WTC11 (cell line): Measurements from ENCODE around the gene ATP2A2.

ENCODE experiments used
- CREB1 ChIP-seq: sonication (generic); formaldehyde crosslinking; IDR thresholded peaks from 2 replicates; pipeline ENCODE4 v1.8.0; 2023; ENCODE audit warnings: mild to moderate bottlenecking, missing genetic modification reagents
- ETV6 ChIP-seq: sonication (generic); formaldehyde crosslinking; IDR thresholded peaks from 2 replicates; pipeline ENCODE4 v1.8.1; 2022; ENCODE audit warnings: mild to moderate bottlenecking, missing genetic modification reagents
- FOXJ3 ChIP-seq: sonication (generic); formaldehyde crosslinking; IDR thresholded peaks from 2 replicates; pipeline ENCODE4 v1.9.0; 2021; ENCODE audit warnings: missing genetic modification reagents, mild to moderate bottlenecking, borderline replicate concordance
- JUN ChIP-seq: sonication (generic); formaldehyde crosslinking; IDR thresholded peaks from 2 replicates; pipeline ENCODE4 v1.8.0; 2023; ENCODE audit warnings: mild to moderate bottlenecking, missing genetic modification reagents
- KAT7 ChIP-seq: sonication (generic); formaldehyde crosslinking; IDR thresholded peaks from 2 replicates; pipeline ENCODE4 v1.8.1; 2023; ENCODE audit warnings: missing genetic modification reagents, mild to moderate bottlenecking, borderline replicate concordance
- MXD4 ChIP-seq: fragments of 250-450 bp; sonication (Bioruptor Pico); IDR thresholded peaks from 2 replicates; pipeline ENCODE4 v1.8.0; 2021; ENCODE audit warnings: mild to moderate bottlenecking, moderate library complexity, borderline replicate concordance
- NR2C2 ChIP-seq: sonication (generic); formaldehyde crosslinking; IDR thresholded peaks from 2 replicates; pipeline ENCODE4 v1.8.0; 2022; ENCODE audit warnings: mild to moderate bottlenecking, missing genetic modification reagents
- NR3C1 ChIP-seq: sonication (generic); formaldehyde crosslinking; conservative IDR thresholded peaks from 2 replicates; pipeline ENCODE4 v1.8.1; 2023; ENCODE audit warnings: low read depth, mild to moderate bottlenecking, missing genetic modification reagents
- SMAD4 ChIP-seq: sonication (generic); formaldehyde crosslinking; IDR thresholded peaks from 2 replicates; pipeline ENCODE4 v1.8.0; 2022; ENCODE audit warnings: mild to moderate bottlenecking, missing genetic modification reagents
- ZNF232 ChIP-seq: sonication (generic); formaldehyde crosslinking; IDR thresholded peaks from 2 replicates; pipeline ENCODE4 v1.8.0; 2022; ENCODE audit warnings: mild to moderate bottlenecking, missing genetic modification reagents
- ZNF317 ChIP-seq: sonication (generic); formaldehyde crosslinking; IDR thresholded peaks from 2 replicates; pipeline ENCODE4 v1.8.1; 2023; ENCODE audit warnings: low read depth, mild to moderate bottlenecking, moderate library complexity, missing genetic modification reagents, borderline replicate concordance
- TF ChIP-seq, protein P1 (sequence below): fragments of 200-600 bp; IDR thresholded peaks from 2 replicates; pipeline ENCODE4 v1.8.0; 2022; ENCODE audit warnings: antibody characterized with exemption
- TF ChIP-seq, protein P2 (sequence below): sonication (generic); formaldehyde crosslinking; IDR thresholded peaks from 2 replicates; pipeline ENCODE4 v1.8.0; 2022; ENCODE audit warnings: mild to moderate bottlenecking, missing genetic modification reagents
- TF ChIP-seq, protein P3 (sequence below): sonication (generic); formaldehyde crosslinking; IDR thresholded peaks from 2 replicates; pipeline ENCODE4 v1.8.1; 2023; ENCODE audit warnings: mild to moderate bottlenecking, moderate library complexity, missing genetic modification reagents

DNA sequence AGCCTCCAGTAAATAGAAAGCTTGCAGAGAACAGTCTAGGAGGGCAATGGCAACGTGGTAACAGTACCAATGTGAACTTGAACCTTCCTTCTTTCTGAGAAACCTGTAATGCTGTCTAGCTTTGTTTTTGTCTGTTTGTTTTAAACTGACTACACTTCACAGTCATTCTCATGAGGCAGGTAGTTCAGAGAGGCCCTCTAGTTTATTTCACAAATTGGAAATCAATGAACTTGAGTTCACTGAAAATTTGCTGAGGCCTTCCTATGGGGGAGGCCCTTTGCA, 2.9 kb upstream of the ATP2A2 start:
- TF ChIP-seq KAT7 (CRISPR knock-in tag) (no peak), ZNF317 (CRISPR knock-in tag) (no peak), SMAD4 (CRISPR knock-in tag) (no peak), NR3C1 (CRISPR knock-in tag) (no peak), JUN (CRISPR knock-in tag) (no peak), NR2C2 (CRISPR knock-in tag) (no peak), ETV6 (CRISPR knock-in tag) (no peak), CREB1 (CRISPR knock-in tag) (no peak), MXD4 (CRISPR knock-in tag) (no peak), ZNF232 (CRISPR knock-in tag) (no peak), FOXJ3 (CRISPR knock-in tag) (no peak)
- TF ChIP-seq, protein P1, sequence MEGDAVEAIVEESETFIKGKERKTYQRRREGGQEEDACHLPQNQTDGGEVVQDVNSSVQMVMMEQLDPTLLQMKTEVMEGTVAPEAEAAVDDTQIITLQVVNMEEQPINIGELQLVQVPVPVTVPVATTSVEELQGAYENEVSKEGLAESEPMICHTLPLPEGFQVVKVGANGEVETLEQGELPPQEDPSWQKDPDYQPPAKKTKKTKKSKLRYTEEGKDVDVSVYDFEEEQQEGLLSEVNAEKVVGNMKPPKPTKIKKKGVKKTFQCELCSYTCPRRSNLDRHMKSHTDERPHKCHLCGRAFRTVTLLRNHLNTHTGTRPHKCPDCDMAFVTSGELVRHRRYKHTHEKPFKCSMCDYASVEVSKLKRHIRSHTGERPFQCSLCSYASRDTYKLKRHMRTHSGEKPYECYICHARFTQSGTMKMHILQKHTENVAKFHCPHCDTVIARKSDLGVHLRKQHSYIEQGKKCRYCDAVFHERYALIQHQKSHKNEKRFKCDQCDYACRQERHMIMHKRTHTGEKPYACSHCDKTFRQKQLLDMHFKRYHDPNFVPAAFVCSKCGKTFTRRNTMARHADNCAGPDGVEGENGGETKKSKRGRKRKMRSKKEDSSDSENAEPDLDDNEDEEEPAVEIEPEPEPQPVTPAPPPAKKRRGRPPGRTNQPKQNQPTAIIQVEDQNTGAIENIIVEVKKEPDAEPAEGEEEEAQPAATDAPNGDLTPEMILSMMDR: no peak
- TF ChIP-seq, protein P2, sequence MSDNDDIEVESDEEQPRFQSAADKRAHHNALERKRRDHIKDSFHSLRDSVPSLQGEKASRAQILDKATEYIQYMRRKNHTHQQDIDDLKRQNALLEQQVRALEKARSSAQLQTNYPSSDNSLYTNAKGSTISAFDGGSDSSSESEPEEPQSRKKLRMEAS (CRISPR knock-in tag): no peak
- TF ChIP-seq, protein P3, sequence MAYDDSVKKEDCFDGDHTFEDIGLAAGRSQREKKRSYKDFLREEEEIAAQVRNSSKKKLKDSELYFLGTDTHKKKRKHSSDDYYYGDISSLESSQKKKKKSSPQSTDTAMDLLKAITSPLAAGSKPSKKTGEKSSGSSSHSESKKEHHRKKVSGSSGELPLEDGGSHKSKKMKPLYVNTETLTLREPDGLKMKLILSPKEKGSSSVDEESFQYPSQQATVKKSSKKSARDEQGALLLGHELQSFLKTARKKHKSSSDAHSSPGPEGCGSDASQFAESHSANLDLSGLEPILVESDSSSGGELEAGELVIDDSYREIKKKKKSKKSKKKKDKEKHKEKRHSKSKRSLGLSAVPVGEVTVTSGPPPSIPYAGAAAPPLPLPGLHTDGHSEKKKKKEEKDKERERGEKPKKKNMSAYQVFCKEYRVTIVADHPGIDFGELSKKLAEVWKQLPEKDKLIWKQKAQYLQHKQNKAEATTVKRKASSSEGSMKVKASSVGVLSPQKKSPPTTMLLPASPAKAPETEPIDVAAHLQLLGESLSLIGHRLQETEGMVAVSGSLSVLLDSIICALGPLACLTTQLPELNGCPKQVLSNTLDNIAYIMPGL: no peak
